Upper lobe of left lung (tissue), 4 donors: Measurements from ENCODE around the gene SEC16B.

Experiments
- EP300 ChIP-seq, 4 donors: sonication (generic); formaldehyde crosslinking; IDR thresholded peaks; one replicate each; pipeline ENCODE4 v1.5.1; 2017; ENCODE audit warnings: antibody characterized with exemption in 4 of 4, control low read depth in 2 of 4
- POLR2A ChIP-seq, 4 donors: fragments of 450-650 bp; IDR thresholded peaks; one replicate each; pipeline ENCODE4 v1.5.1; 2016 to 2017; ENCODE audit warnings: antibody characterized with exemption in 4 of 4, mild to moderate bottlenecking in 2 of 4
- POLR2AphosphoS5 ChIP-seq, 2 donors: sonication (generic); formaldehyde crosslinking; IDR thresholded peaks; one replicate each; pipeline ENCODE4 v1.5.1; 2017; ENCODE audit warnings: antibody characterized with exemption in 2 of 2
- TF ChIP-seq, protein P1 (sequence below), 6 experiments: fragments of 450-650 bp in 4 of 6; fragments of 200-600 bp in 2 of 6; sonication (generic) in 2 of 6; IDR thresholded peaks; one replicate each; pipeline ENCODE4 v1.5.1; 2016 to 2019; ENCODE audit warnings: antibody characterized with exemption in 6 of 6

DNA sequence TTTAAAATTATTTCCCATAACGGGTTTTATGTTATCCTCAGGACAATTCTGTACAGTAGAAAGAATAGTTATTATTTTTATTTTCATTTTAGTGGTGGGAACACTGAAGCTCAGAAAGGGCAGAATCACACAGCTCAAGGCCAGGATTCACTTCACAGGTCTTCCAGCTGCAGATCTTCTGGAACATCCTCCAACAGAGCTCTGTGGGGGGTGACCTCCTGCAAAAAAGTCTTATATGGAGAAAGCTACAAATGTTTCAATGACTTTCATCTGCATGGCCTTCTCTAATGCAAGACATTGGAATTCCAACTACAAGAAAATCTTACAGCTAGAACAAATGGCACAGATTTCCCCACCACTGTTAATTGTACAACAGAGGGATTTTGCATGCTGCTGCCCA lies 64.2 kb downstream of the SEC16B start:
- TF ChIP-seq, protein P1, sequence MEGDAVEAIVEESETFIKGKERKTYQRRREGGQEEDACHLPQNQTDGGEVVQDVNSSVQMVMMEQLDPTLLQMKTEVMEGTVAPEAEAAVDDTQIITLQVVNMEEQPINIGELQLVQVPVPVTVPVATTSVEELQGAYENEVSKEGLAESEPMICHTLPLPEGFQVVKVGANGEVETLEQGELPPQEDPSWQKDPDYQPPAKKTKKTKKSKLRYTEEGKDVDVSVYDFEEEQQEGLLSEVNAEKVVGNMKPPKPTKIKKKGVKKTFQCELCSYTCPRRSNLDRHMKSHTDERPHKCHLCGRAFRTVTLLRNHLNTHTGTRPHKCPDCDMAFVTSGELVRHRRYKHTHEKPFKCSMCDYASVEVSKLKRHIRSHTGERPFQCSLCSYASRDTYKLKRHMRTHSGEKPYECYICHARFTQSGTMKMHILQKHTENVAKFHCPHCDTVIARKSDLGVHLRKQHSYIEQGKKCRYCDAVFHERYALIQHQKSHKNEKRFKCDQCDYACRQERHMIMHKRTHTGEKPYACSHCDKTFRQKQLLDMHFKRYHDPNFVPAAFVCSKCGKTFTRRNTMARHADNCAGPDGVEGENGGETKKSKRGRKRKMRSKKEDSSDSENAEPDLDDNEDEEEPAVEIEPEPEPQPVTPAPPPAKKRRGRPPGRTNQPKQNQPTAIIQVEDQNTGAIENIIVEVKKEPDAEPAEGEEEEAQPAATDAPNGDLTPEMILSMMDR (IDR thresholded peaks at IDR 0.05) = no peak
- no peak for TF ChIP-seq POLR2AphosphoS5 (IDR thresholded peaks at IDR 0.05)
- no peak for TF ChIP-seq POLR2A (IDR thresholded peaks at IDR 0.05)
- no peak for TF ChIP-seq EP300 (IDR thresholded peaks at IDR 0.05)
